Urothelium cell line (cell line): Measurements from ENCODE around the gene FUT1.
"Not testable (repeated sequence)": the region's sequence is repeated elsewhere in the genome, so short reads cannot be mapped to it uniquely, and the experiment has no call there.

Source experiments
- DNase-seq: peaks from one replicate; pipeline ENCODE4 v3.0.0; 2011; ENCODE audit warnings: low spot score, mixed read lengths
- FAIRE-seq: peaks from 2 replicates; lab custom pipeline; 2011; peaks lifted over from hg19 to GRCh38; lab: Jason Lieb, UNC

FUT1 gene

GRCh38 chr19:48718711-48719231, 33.7 kb downstream of the FUT1 start:
- DNase-seq (no peak), FAIRE-seq (no peak)

GRCh38 chr19:48718106-48718505, 34.3 kb downstream of the FUT1 start:
- not testable (repeated sequence) for FAIRE-seq, DNase-seq

GRCh38 chr19:48716562-48717291, 35.7 kb downstream of the FUT1 start:
- FAIRE-seq, result no peak
- DNase-seq, result no peak

- FAIRE-seq (no peak), DNase-seq (no peak)
Measured at GRCh38 chr19:48715681-48716171, 36.7 kb downstream of the FUT1 start.

GRCh38 chr19:48714759-48715675, 37.4 kb downstream of the FUT1 start:
- DNase-seq, result no peak
- FAIRE-seq, result no peak

- peak; percentile 77 for FAIRE-seq
Measured at GRCh38 chr19:48713864-48714755, 38.3 kb downstream of the FUT1 start.

GRCh38 chr19:48713041-48713863, 39.2 kb downstream of the FUT1 start:
- peak; percentile 58 for DNase-seq
- FAIRE-seq, result no peak

More at GRCh38 chr19:48713864-48714755, 38.3 kb downstream of the FUT1 start:
- DNase-seq, result peak; percentile 99

GRCh38 chr19:48711106-48711662, 41.3 kb downstream of the FUT1 start:
- DNase-seq (no peak), FAIRE-seq (no peak)

GRCh38 chr19:48708471-48708870, 44.0 kb downstream of the FUT1 start:
- FAIRE-seq, result no peak
- DNase-seq, result no peak

- FAIRE-seq, result no peak
- DNase-seq, result no peak
Measured at GRCh38 chr19:48705431-48705830, 47.0 kb downstream of the FUT1 start.

GRCh38 chr19:48703316-48703715, 49.1 kb downstream of the FUT1 start:
- DNase-seq, result no peak
- FAIRE-seq, result peak; percentile 59

- no peak for DNase-seq
- no peak for FAIRE-seq
Measured at GRCh38 chr19:48702701-48703100, 49.7 kb downstream of the FUT1 start.

GRCh38 chr19:48698046-48698445, 54.4 kb downstream of the FUT1 start:
- no peak for FAIRE-seq
- DNase-seq, result peak; percentile 79
